ENCODE data around the gene SLC38A7.

Gene SLC38A7

DNA sequence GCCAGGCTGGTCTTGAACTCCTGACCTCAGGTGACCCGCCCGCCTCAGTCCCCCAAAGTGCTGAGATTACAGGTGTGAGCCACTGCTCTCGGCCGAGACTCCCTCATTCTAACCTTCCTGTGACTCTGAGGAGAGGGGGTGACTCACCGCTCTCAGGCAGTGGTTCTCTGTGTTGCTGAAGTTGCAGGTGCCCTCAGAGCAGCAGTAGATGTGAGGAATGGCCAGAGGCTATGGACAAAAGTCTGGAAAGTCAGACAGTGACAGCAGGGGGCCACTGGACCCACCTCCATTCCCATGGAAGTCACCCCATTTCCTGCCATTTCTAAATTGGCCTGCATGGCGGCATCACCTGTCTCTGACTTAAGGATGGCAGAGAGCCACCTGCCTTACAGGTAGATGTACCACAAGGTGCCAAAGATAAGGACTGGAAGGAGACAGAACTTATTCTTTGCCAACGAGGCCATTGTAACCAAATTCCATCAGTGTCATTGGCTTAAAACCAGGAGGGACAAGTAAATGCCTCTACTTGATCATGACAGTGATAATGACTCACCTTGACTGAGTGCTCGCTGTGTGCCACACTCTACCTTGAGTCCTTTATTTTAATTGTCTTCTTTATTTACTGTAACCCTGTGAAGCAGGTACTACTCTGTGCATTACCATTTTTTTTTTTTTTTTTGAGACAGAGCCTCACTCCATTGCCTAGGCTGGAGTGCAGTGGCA is 39.6 kb downstream of the SLC38A7 start:
- Histone ChIP-seq H3K4me1 (ENCODE audit: control insufficient read depth, low read length) (no peaks in the 10 kb centered on the region), H4K20me1 (ENCODE audit: control insufficient read depth, insufficient read depth, low read depth, low read length) (no peaks in the 10 kb centered on the region), H3K27me3 (ENCODE audit: control insufficient read depth, low read length) (no peaks in the 10 kb centered on the region), H3F3A (ENCODE audit: control insufficient read depth, insufficient read depth) (no peaks in the 10 kb centered on the region), H3K9me3 (ENCODE audit: control insufficient read depth, insufficient read depth, low read length) (no peaks in the 10 kb centered on the region), H3K79me2 (ENCODE audit: control insufficient read depth, low read length) (no peaks in the 10 kb centered on the region), H3K27ac (ENCODE audit: low read depth, low read length) (no peak overlapping the region), H3K36me3 (ENCODE audit: control insufficient read depth, low read length) (no peaks in the 10 kb centered on the region), H3K9me2 (replicated peaks; ENCODE audit: control insufficient read depth, low read length) (no peaks in the 10 kb centered on the region), H3K4me3 (ENCODE audit: low read length) (no peak overlapping the region), H3K4me2 (ENCODE audit: low read length) (no peak overlapping the region)
- TF ChIP-seq CTCF (IDR thresholded peaks at IDR 0.05; ENCODE audit: low read depth, low read length, poor library complexity, severe bottlenecking) (no peak), EZH2phosphoT487 (IDR thresholded peaks at IDR 0.05; ENCODE audit: borderline replicate concordance, low read length) (no peak)

- no peaks in the 10 kb centered on the region for H3K9me2 ChIP-seq (replicated peaks; ENCODE audit: control insufficient read depth, low read length)
- H3K4me1 ChIP-seq (ENCODE audit: control insufficient read depth, low read length), result no peaks in the 10 kb centered on the region
- no peaks in the 10 kb centered on the region for H3K36me3 ChIP-seq (ENCODE audit: control insufficient read depth, low read length)
- TF ChIP-seq CTCF (IDR thresholded peaks at IDR 0.05; ENCODE audit: low read depth, low read length, poor library complexity, severe bottlenecking), result no peak
- TF ChIP-seq EZH2phosphoT487 (IDR thresholded peaks at IDR 0.05; ENCODE audit: borderline replicate concordance, low read length), result no peak
- H3K79me2 ChIP-seq (ENCODE audit: control insufficient read depth, low read length), result no peaks in the 10 kb centered on the region
- no peaks in the 10 kb centered on the region for H3F3A ChIP-seq (ENCODE audit: control insufficient read depth, insufficient read depth)
- H3K4me3 ChIP-seq (ENCODE audit: low read length), result no peak overlapping the region
- no peak overlapping the region for H3K27ac ChIP-seq (ENCODE audit: low read depth, low read length)
- H3K4me2 ChIP-seq (ENCODE audit: low read length), result no peak overlapping the region
- no peaks in the 10 kb centered on the region for H4K20me1 ChIP-seq (ENCODE audit: control insufficient read depth, insufficient read depth, low read depth, low read length)
- H3K9me3 ChIP-seq (ENCODE audit: control insufficient read depth, insufficient read depth, low read length), result no peaks in the 10 kb centered on the region
- no peaks in the 10 kb centered on the region for H3K27me3 ChIP-seq (ENCODE audit: control insufficient read depth, low read length)
These were observed 40.5 kb downstream of the SLC38A7 start for GRCh38 chr16:58644108-58644507.

DNA sequence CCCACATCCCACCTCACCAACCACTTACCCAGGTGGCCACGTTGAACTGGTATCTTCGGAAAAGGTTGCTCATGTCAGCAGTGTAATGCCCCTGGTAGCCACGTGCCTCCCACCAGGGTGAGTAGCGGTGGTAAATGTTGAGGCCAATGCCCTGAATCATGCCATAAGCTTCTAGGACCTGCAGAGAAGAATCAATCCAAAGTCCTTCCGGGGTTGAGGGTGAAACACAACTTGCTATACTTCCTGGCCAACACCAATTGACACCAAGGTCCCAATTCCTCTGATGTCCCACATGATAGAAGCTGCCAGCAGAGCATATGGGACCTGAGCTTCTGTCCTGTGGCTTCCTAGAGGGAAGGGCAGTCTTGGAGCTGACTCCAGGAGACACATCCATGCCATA is 43.6 kb downstream of the SLC38A7 start:
- no peaks in the 10 kb centered on the region for H3K79me2 ChIP-seq (ENCODE audit: control insufficient read depth, low read length)
- H3K27me3 ChIP-seq (ENCODE audit: control insufficient read depth, low read length), result no peaks in the 10 kb centered on the region
- no peaks in the 10 kb centered on the region for H3K9me2 ChIP-seq (replicated peaks; ENCODE audit: control insufficient read depth, low read length)
- H3K4me3 ChIP-seq (ENCODE audit: low read length), result no peak overlapping the region
- H3K4me2 ChIP-seq (ENCODE audit: low read length), result no peak overlapping the region
- H4K20me1 ChIP-seq (ENCODE audit: control insufficient read depth, insufficient read depth, low read depth, low read length), result no peaks in the 10 kb centered on the region
- no peaks in the 10 kb centered on the region for H3K4me1 ChIP-seq (ENCODE audit: control insufficient read depth, low read length)
- no peak for TF ChIP-seq EZH2phosphoT487 (IDR thresholded peaks at IDR 0.05; ENCODE audit: borderline replicate concordance, low read length)
- no peak for TF ChIP-seq CTCF (IDR thresholded peaks at IDR 0.05; ENCODE audit: low read depth, low read length, poor library complexity, severe bottlenecking)
- no peak overlapping the region for H3K27ac ChIP-seq (ENCODE audit: low read depth, low read length)
- H3F3A ChIP-seq (ENCODE audit: control insufficient read depth, insufficient read depth), result no peaks in the 10 kb centered on the region
- H3K36me3 ChIP-seq (ENCODE audit: control insufficient read depth, low read length), result no peaks in the 10 kb centered on the region
- no peaks in the 10 kb centered on the region for H3K9me3 ChIP-seq (ENCODE audit: control insufficient read depth, insufficient read depth, low read length)
